HepG2 (cell line): ENCODE results near the gene SERHL2. TPM values are rescaled to one million over a fixed set of nuclear protein-coding genes. Genes with fewer than 3 reads are reported as not detected.

Source experiments
- ATAD3A ChIP-seq: sonication (generic); formaldehyde crosslinking; IDR thresholded peaks from 2 replicates; pipeline ENCODE4 v1.4.0; 2020; ENCODE audit warnings: missing genetic modification reagents
- ZNF232 ChIP-seq: sonication (generic); formaldehyde crosslinking; IDR thresholded peaks from 2 replicates; pipeline ENCODE4 v1.4.0; 2020; ENCODE audit warnings: missing genetic modification reagents, borderline replicate concordance
- ZNF543 ChIP-seq: sonication (generic); formaldehyde crosslinking; IDR thresholded peaks from 2 replicates; pipeline ENCODE4 v1.4.0; 2020; ENCODE audit warnings: mild to moderate bottlenecking, missing genetic modification reagents
- polyA plus RNA-seq, 8 experiments: library from polyadenylated mRNA; depleted of rRNA in 3 of 8; stranded (reverse) in 7 of 8; unstranded in 1 of 8; fragments of >200 nt; fragmentation: Illumina TruSeq in 4 of 8; extraction: Trizol in 4 of 8; gene quantifications; 2 replicates each; pipeline versions ENCODE4 v1.2.1 to v1.2.3, GENCODE V29; 2011 to 2016; ENCODE audit warnings: low read depth in 4 of 8, missing spikeins in 1 of 8, mixed read lengths in 1 of 8; ENCODE audit not compliant: insufficient read depth in 1 of 8
- total RNA-seq, 5 experiments: library from RNA; depleted of rRNA; stranded (reverse); fragments of >200 nt; fragmentation: Illumina TruSeq; extraction: Trizol; gene quantifications; 2 replicates each; pipeline ENCODE4 v1.2.3, GENCODE V29; 2016; ENCODE audit warnings: low read depth in 1 of 5
- TF ChIP-seq, protein P1 (sequence below): sonication (generic); formaldehyde crosslinking; IDR thresholded peaks from 2 replicates; pipeline ENCODE4 v1.4.0; 2020; ENCODE audit warnings: missing genetic modification reagents
- TF ChIP-seq, protein P2 (sequence below): sonication (generic); formaldehyde crosslinking; IDR thresholded peaks from 2 replicates; pipeline ENCODE4 v1.5.0; 2020; ENCODE audit warnings: missing genetic modification reagents, mild to moderate bottlenecking, borderline replicate concordance
- TF ChIP-seq, protein P3 (sequence below): sonication (generic); formaldehyde crosslinking; IDR thresholded peaks from 2 replicates; pipeline ENCODE4 v1.8.0; 2022; ENCODE audit warnings: mild to moderate bottlenecking, missing genetic modification reagents, moderate library complexity

Gene SERHL2
- total and polyA plus RNA-seq, 2 of the 13 experiments (the other 11 are each of a cell fraction or from before 2014, with no cell fraction given), result 1.0 to 1.8 TPM

DNA sequence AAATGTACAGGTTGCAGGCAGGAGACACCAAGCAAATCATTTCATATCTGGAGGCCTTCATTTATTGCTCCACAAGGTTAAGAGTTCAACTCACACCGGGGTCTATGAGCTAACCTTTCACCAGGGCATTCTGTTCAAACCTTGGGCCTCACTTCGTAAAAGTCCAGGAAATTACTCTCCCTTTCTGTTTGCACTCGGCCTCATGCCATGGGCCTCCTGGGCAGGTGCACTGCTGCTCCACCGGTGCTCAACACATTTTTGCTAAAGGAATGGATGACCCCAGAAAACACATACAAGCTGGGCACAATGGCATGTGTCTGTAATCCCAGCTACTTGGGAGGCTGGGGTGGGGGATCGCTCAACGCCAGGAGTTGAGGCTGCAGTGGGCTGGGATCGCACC is 17.6 kb upstream of the SERHL2 start (continued):
- TF ChIP-seq, protein P1, sequence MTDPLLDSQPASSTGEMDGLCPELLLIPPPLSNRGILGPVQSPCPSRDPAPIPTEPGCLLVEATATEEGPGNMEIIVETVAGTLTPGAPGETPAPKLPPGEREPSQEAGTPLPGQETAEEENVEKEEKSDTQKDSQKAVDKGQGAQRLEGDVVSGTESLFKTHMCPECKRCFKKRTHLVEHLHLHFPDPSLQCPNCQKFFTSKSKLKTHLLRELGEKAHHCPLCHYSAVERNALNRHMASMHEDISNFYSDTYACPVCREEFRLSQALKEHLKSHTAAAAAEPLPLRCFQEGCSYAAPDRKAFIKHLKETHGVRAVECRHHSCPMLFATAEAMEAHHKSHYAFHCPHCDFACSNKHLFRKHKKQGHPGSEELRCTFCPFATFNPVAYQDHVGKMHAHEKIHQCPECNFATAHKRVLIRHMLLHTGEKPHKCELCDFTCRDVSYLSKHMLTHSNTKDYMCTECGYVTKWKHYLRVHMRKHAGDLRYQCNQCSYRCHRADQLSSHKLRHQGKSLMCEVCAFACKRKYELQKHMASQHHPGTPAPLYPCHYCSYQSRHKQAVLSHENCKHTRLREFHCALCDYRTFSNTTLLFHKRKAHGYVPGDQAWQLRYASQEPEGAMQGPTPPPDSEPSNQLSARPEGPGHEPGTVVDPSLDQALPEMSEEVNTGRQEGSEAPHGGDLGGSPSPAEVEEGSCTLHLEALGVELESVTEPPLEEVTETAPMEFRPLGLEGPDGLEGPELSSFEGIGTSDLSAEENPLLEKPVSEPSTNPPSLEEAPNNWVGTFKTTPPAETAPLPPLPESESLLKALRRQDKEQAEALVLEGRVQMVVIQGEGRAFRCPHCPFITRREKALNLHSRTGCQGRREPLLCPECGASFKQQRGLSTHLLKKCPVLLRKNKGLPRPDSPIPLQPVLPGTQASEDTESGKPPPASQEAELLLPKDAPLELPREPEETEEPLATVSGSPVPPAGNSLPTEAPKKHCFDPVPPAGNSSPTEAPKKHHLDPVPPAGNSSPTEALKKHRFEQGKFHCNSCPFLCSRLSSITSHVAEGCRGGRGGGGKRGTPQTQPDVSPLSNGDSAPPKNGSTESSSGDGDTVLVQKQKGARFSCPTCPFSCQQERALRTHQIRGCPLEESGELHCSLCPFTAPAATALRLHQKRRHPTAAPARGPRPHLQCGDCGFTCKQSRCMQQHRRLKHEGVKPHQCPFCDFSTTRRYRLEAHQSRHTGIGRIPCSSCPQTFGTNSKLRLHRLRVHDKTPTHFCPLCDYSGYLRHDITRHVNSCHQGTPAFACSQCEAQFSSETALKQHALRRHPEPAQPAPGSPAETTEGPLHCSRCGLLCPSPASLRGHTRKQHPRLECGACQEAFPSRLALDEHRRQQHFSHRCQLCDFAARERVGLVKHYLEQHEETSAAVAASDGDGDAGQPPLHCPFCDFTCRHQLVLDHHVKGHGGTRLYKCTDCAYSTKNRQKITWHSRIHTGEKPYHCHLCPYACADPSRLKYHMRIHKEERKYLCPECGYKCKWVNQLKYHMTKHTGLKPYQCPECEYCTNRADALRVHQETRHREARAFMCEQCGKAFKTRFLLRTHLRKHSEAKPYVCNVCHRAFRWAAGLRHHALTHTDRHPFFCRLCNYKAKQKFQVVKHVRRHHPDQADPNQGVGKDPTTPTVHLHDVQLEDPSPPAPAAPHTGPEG (CRISPR knock-in tag), result no peak
- TF ChIP-seq ZNF543 (CRISPR knock-in tag), result no peak
- no peak for TF ChIP-seq ATAD3A (CRISPR knock-in tag)
- peak; percentile 90 for TF ChIP-seq ZNF232 (CRISPR knock-in tag)
- TF ChIP-seq, protein P2, sequence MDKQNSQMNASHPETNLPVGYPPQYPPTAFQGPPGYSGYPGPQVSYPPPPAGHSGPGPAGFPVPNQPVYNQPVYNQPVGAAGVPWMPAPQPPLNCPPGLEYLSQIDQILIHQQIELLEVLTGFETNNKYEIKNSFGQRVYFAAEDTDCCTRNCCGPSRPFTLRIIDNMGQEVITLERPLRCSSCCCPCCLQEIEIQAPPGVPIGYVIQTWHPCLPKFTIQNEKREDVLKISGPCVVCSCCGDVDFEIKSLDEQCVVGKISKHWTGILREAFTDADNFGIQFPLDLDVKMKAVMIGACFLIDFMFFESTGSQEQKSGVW (CRISPR knock-in tag), result no peak
- TF ChIP-seq, protein P3, sequence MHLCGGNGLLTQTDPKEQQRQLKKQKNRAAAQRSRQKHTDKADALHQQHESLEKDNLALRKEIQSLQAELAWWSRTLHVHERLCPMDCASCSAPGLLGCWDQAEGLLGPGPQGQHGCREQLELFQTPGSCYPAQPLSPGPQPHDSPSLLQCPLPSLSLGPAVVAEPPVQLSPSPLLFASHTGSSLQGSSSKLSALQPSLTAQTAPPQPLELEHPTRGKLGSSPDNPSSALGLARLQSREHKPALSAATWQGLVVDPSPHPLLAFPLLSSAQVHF (CRISPR knock-in tag), result no peak
